Pancreas (tissue), 10 donors: Measurements from ENCODE around the gene CDC42BPB. TPM values are rescaled to one million over a fixed set of nuclear protein-coding genes. Genes with fewer than 3 reads are reported as not detected.

Experiments
- ATAC-seq, 4 donors: fragments of 200-7000 bp; cut with Tn5 transposase; one replicate each; pipeline versions ENCODE4 v1.8.0 to v1.9.1; 2020; ENCODE audit warnings: mild to moderate bottlenecking in 4 of 4, moderate library complexity in 4 of 4
- DNase-seq, 6 donors: peaks; one replicate each; pipeline ENCODE4 v3.0.0-alpha.2; 2020
- FAIRE-seq: peaks from 2 replicates; lab custom pipeline; 2012; peaks lifted over from hg19 to GRCh38; lab: Jason Lieb, UNC
- H3K27ac ChIP-seq, 4 donors: fragments of 200-600 bp; sonication (generic); 1 replicate in 3 of 4; 2 replicates in 1 of 4; pipeline versions ENCODE4 v1.5.0 to v1.8.0; 2020
- H3K27me3 ChIP-seq, 4 donors: fragments of 200-600 bp; one replicate each; pipeline ENCODE4 v1.8.0; 2021
- H3K36me3 ChIP-seq, 3 donors: fragments of 200-600 bp; sonication (generic) in 1 of 3; one replicate each; pipeline versions ENCODE4 v1.5.0 to v1.8.0; 2020 to 2021
- H3K4me1 ChIP-seq, 3 donors: fragments of 200-600 bp; one replicate each; pipeline ENCODE4 v1.8.0; 2021
- H3K4me3 ChIP-seq, 4 donors: fragments of 200-600 bp; sonication (generic) in 2 of 4; one replicate each; pipeline versions ENCODE4 v1.5.0 to v1.8.0; 2020 to 2021
- H3K9me3 ChIP-seq, 4 donors: fragments of 200-600 bp; one replicate each; pipeline ENCODE4 v1.8.0; 2021
- CTCF ChIP-seq, 4 donors: fragments of 200-600 bp; sonication (generic) in 3 of 4; IDR thresholded peaks; one replicate each; pipeline versions ENCODE4 v1.5.0 to v1.8.0; 2021; ENCODE audit warnings: antibody characterized with exemption in 4 of 4
- WGBS, 2 donors: extraction: QIAGEN DNeasy Blood & Tissue Kit; methylation state at CpG; one replicate each; pipeline ENCODE4 v1.1.7; 2013; 5-methylcytosine and 5-hydroxymethylcytosine counted together
- intact Hi-C, 3 donors: fragments of 100-400 bp; cut with DNase I; formaldehyde crosslinking; loops; one replicate each; pipeline versions ENCODE4 v1.11.1 to v1.14.2; 2022
- polyA plus RNA-seq, 2 donors: library from polyadenylated mRNA; stranded (reverse); fragments of 200-250 nt; gene quantifications; one replicate each; pipeline ENCODE4 v1.2.3, GENCODE V29; 2013
- total RNA-seq, 6 donors: library from RNA; stranded (reverse); fragmentation: NEBNext Ultra II Directional in 4 of 6; extraction: Animal tissue kit (Norgen Biotek cat#: 25700) in 4 of 6; gene quantifications; one replicate each; pipeline versions ENCODE4 v1.2.1 to v1.2.4, GENCODE V29; 2021 to 2023
- donor health status: healthy with polysubstance abuse.
- donor health status: DM: no; HTN: no; CAD: no; lungs with moderate emphysema.
- donor health status: DM: no; HTN: no; CAD: no.
- donor health status: control.
- donor health status: control.
- donor health status: Bipolar disorder and iron deficiency.
- donor health status: DM: yes; HTN: yes; CAD: no.
- donor health status: DM: no; HTN: no; CAD: no.
- donor health status: DM: no; HTN: no; CAD: no.
- donor health status: DM: yes; HTN: yes; CAD: no.

The CDC42BPB gene
- total and polyA plus RNA-seq, 8 donors: 27.2 to 45.5 (median 32.7) TPM

GRCh38 chr14:103094406-103095209 lies 37.3 kb upstream of the CDC42BPB start, which contains the start of gene EXOC3L4:
Gene EXOC3L4 (plus strand): TSS chr14:103094725. CDS start chr14:103100220, 5,495 bp downstream.
- FAIRE-seq: no peak
- WGBS, 2 donors: 79% methylated on average over 23 of the region's 23 CpGs
- Histone ChIP-seq H3K27ac (peak within 1 kb of the TSS in 3 of 4 donors; percentile 3 to 50 (median 22)), H3K9me3 (no peaks in the 10 kb centered on the region), H3K27me3 (no peaks in the 10 kb centered on the region), H3K4me1 (peaks cover 9 to 10% (median 9%) of the 10 kb centered on the region in 3 donors), H3K36me3 (no peaks in the 10 kb centered on the region), H3K4me3 (no peak within 1 kb of the TSS)
- TF ChIP-seq CTCF (IDR thresholded peaks at IDR 0.05): no peak
- DNase-seq: peak in 2 of 6 donors; percentile 15 to 38
- peak in 1 of 4 donors; percentile 12 for ATAC-seq
- intact Hi-C loops: no loop called here

- intact Hi-C loops: no loop called here
- DNase-seq (peak in 2 of 6 donors; percentile 18 to 46), FAIRE-seq (no peak), ATAC-seq (no peak)
- Histone ChIP-seq H3K4me1 (peaks cover 2 to 4% (median 3%) of the 10 kb centered on the region in 3 donors), H3K27me3 (no peaks in the 10 kb centered on the region), H3K36me3 (no peaks in the 10 kb centered on the region), H3K4me3 (no peak overlapping the region), H3K27ac (no peak overlapping the region), H3K9me3 (no peaks in the 10 kb centered on the region)
- WGBS, 2 donors: 84 to 88% methylated on average over 13 of the region's 13 CpGs
- TF ChIP-seq CTCF (IDR thresholded peaks at IDR 0.05): no peak
These were observed 36.6 kb upstream of the CDC42BPB start for GRCh38 chr14:103093856-103094405.

GRCh38 chr14:103091883-103092222 lies 34.5 kb upstream of the CDC42BPB start:
- intact Hi-C loops: no loop called here
- FAIRE-seq (no peak), DNase-seq (no peak), ATAC-seq (peak in 1 of 4 donors; percentile 2)
- H3K9me3 ChIP-seq: no peaks in the 10 kb centered on the region
- H3K27me3 ChIP-seq: no peaks in the 10 kb centered on the region
- H3K4me3 ChIP-seq: peak overlapping the region; percentile 22 to 56 (median 41)
- H3K4me1 ChIP-seq: no peaks in the 10 kb centered on the region
- H3K36me3 ChIP-seq: no peaks in the 10 kb centered on the region
- no peak for TF ChIP-seq CTCF (IDR thresholded peaks at IDR 0.05)
- peak overlapping the region in 1 of 4 donors; percentile 33 for H3K27ac ChIP-seq
- WGBS, 2 donors: 45% methylated on average over 9 of the region's 9 CpGs

- Histone ChIP-seq H3K27me3 (no peaks in the 10 kb centered on the region), H3K4me3 (peak overlapping the region; percentile 22 to 56 (median 41)), H3K36me3 (no peaks in the 10 kb centered on the region), H3K4me1 (no peaks in the 10 kb centered on the region), H3K27ac (peak overlapping the region in 1 of 4 donors; percentile 33), H3K9me3 (no peaks in the 10 kb centered on the region)
- 7 to 9% methylated on average over 57 to 69 of the region's 69 CpGs for WGBS, 2 donors
- peak in 5 of 6 donors; percentile 61 to 85 (median 80) for DNase-seq
- no peak for FAIRE-seq
- ATAC-seq: peak; percentile 78 to 92 (median 86)
- intact Hi-C loops: no loop called here
- peak in 3 of 4 donors; percentile 32 to 54 (median 36) for TF ChIP-seq CTCF (IDR thresholded peaks at IDR 0.05)
These were observed 33.9 kb upstream of the CDC42BPB start for GRCh38 chr14:103091041-103091882.
